HTR-8/SVneo (cell line): ENCODE data around the gene STEEP1.

Experiments
- DNase-seq: peaks from one replicate; pipeline ENCODE4 v3.0.0; 2011; ENCODE audit warnings: low spot score, mixed read lengths; ENCODE audit not compliant: insufficient read length
- FAIRE-seq: peaks from 2 replicates; lab custom pipeline; 2011; peaks lifted over from hg19 to GRCh38; lab: Jason Lieb, UNC

Gene STEEP1

DNA sequence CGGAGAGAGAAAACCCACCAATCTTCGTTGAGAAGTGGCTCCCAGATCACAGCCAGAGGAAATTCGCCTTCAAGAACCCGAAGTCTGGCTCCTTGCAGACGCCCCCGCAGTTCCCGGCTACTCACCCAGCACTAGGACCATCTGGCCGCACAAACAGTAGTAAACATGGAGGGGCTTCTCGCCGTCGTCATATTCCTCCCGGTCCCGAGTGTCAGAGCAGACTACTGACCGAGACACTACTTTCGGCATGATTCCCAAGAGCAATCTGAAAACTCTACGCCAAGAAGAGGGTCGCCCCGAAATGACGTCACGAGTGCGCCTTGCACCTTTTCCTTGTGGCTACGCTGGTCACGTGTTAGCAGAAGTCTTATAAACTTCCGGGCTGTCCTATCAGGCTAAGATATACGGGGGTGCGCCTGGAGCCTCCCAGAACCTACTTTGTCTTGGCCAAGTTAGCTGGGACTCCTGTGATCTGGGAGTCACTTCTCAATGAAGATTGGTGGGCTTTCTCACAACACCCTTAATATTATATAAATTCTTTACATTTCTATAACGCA lies at the start of gene STEEP1:
Gene STEEP1, minus strand, starts transcription at position 303 of the 557 bp plus-strand sequence. Its CDS starts 54 bp downstream, at position 249.
- peak; percentile 75 for DNase-seq

DNA sequence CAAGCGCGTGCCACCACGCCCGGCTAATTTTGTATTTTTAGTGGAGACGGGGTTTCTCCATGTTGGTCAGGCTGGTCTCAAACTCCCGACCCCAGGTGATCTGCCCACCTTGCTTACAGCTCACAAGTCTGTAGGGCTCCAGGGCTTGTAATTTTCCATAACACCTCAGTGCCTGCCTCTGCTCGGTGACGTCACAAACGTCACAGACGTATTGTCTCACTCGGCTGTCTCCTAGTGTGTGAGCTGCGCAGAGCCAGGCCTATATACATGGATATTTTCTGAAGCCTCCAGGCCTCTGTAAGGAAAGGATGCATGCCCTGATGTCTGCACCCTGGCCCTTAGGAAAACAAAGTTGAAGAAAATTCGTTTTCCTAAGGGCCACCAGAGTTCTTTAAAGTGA lies 49.6 kb upstream of the STEEP1 start:
- no peak for FAIRE-seq
- DNase-seq: no peak

More for the DNA sequence above, at the start of gene STEEP1:
- peak; percentile 80 for FAIRE-seq

DNA sequence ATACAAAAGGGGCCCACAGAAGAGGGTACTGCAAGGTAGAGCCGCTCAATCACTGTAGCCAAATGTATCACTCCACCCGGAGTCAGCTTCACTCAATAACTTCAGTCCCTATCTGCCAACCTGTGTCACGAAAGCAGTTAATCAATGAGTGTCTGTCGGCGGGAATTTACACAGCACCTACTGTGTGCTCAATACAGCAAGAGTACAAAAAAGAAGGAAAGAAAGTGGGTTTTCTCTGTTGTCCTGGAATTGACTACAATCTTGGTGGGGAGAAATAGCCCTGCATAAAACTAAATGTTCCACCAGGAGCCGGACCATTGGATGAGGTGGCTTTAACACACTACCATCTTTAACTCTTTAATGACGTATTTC lies 41.8 kb upstream of the STEEP1 start:
- DNase-seq: no peak
- no peak for FAIRE-seq

DNA sequence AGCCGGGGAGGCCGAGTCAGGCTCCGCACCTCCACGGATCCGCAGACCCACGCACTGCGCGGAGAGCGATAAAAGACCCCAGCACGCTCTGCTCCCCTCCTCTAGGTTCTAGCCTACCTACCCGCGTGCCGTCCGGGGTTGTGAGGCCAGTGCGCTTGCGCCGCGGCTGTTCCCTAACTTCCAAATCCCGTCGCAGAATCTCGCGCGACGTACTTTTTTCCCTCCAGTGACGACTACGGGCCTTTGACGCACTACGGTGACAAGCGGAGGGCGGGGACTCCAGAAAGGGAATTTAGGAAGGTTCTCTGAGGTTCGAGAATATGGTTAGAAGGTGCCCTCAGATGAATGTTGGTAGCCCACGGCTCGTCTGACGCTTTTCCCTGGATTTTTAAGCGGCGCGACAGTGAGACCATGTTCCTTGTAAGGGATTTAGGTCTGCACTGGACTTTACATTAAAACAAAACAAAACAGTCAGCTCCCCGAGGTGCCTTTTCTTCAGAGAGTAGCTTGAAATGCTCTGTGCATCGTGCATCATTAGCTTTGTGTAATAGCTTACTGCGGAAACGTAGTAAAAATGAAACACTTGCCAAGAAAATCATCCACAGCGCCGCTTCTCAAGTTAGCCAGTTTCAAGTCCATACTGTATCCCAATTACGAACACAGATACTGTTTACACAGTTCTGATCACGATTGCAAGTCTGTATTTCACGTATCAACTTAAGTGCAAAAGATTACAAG lies 41.2 kb upstream of the STEEP1 start, which contains the start of gene NKRF:
Gene NKRF, minus strand, starts transcription at position 145 of the 738 bp plus-strand sequence.
- peak; percentile 60 for DNase-seq
- FAIRE-seq: no peak

DNA sequence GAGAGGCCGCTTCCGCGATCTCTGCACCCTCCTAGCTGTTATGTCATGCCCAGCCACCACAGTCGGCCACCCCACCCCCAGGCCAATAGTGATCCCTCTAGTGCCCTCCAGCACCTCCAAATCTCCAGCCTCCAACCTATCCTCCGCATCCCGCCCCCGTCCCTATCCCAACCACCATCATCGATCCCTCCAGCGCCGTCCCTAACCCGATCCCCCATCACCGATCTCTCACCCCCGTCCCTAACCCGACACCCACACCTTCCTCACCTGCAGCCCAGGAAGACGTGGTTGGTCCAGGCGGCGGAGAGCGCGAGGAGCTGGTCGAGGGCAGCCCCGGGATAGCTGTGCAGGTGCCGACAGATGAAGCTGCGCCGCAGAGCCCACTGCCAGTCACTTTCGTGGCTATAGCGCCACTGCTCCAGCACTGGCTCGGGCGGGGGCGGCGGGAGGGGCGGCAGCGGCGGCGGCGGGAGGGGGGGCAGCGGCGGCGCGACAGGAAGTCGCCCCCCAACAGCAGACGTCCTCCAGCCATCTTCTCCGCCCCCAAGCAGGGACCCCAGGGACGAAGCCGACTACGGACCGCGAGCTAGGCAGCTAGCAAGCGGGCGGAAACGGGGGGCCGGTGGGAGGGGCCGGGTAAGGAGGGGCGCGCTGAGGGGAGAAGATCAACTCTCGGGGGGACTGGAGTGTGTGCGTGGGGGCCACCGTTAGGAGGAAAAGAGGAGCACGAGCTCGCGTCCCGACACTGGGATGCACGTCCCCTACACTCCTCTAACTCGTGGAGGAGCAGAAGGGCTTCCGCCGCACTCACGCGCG lies 40.5 kb upstream of the STEEP1 start:
- DNase-seq: no peak
- no peak for FAIRE-seq

DNA sequence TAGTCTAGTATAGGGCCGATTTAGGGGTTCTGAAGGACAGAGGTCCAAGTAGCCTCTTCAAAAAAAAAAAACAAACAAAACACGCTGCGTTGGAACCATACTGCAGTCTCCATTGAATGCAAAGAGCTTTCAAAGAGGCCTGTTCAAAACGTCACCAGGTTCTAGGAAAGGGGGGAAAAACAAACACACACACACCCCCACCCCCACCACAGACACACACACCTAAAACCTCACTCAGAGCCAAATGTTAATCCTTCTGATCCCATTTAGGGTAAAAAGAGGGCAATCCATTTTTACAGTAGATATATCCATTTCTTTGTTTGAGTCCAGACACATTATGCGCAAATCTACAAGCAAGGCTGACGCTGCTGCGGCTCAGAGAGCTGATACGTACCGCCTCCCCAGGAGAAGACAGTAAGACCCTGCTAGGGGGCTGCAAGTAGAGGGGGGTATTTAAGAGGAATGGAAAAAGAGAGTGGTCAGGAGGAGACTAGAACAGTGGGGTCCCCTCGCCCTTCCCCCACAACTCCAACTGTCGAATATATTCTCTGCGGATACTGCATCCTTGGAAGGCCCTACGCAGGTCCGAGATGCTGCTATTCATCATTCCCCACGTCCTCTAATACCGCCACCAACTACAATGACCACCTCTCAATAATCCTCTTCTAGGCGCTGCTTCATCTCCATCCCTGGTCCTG lies 39.7 kb upstream of the STEEP1 start:
- DNase-seq: no peak
- FAIRE-seq: no peak

DNA sequence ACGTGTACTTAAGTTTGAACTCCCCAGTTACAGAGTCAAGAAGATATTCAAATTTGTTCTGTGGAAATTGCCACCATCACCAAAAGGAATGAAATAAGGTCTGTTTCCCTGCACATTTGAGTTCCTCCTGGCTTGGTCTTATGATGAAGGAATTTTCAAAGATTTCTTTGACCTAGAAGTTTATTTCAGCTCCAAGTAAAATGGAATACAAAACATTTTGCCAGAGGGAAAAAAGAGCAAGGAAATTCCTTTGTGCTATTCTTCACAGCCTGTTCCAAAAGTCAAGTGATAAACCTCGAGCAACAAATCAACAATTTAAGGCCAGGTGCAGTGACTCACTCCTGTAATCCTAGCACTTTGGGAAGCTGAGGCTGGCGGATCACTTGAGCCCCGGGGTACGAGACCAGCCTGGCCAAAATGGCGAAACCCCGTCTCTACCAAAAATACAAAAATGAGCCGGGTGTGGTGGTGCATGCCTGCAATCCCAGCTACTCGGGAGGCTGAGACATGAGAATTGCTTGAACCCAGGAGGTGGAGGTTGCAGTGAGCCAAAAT lies 37.6 kb upstream of the STEEP1 start:
- DNase-seq (no peak), FAIRE-seq (no peak)

DNA sequence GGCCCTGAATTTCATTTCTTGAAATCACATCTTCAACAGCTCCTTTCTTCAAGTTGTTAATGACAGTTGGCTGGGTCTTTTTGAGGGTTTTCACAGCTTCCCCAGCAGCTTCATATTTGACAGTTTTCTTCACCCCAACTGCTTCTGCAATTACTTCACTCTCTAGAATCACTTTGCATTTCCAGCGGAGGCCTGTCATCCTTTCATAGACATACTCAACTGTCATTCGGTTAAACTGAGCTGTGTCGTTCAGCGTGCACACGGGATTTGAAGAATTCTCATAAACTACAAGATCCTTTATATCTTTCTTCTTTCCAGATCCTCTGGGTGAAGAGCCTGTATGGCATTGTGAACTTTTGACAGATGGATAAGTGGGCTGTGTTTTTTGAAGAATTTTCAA lies 24.6 kb upstream of the STEEP1 start:
- DNase-seq (no peak), FAIRE-seq (no peak)

DNA sequence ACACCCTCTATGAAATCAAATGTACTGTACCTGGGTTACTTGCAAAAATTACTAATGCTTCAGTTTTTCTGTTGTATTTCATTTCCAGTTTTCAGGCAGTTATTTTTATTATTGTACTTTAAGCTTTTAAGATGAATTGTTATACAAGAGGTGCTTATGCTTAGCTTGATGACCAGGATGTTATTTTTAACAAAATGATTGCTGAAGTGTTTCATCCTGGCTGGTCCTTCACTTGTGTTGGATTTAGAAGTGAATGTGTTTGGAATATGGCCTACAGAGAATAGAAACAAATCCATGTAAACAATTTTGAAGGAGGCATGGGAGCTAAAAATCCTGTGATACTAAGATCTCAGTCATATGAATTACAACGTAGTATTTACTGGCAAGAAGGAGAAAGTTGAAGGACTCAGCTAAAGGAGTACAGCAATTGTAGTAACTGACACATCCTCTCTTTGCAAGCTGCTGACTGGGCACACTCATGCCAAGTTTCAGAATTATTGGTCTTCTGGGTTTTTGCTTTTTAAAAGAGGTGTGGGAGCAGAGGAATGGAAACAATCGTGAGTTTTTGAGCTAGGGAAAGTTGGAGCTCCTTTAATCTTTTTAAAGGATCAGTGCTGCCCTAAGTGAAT lies 18.3 kb upstream of the STEEP1 start:
- no peak for FAIRE-seq

DNA sequence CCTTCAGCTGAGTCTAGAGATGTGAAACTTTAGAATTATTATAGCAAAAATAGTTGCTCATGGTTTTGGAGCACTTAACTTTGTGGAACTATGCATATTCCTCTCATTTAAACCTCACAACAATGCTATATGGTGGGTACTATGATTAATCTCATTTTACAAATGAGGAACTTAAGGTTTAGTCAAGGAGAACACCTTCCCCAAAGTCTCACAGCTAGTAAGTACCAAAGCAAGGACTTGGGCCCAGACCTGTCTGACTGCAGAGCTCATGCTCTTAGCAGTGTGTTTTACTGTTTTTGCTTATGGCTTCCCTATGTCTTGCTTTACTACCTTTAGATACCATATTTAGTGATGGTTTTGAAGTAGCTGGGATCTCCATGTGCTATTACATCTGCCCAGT lies 14.2 kb upstream of the STEEP1 start:
- DNase-seq: no peak
- no peak for FAIRE-seq

More for the DNA sequence above, 18.3 kb upstream of the STEEP1 start:
- no peak for DNase-seq

DNA sequence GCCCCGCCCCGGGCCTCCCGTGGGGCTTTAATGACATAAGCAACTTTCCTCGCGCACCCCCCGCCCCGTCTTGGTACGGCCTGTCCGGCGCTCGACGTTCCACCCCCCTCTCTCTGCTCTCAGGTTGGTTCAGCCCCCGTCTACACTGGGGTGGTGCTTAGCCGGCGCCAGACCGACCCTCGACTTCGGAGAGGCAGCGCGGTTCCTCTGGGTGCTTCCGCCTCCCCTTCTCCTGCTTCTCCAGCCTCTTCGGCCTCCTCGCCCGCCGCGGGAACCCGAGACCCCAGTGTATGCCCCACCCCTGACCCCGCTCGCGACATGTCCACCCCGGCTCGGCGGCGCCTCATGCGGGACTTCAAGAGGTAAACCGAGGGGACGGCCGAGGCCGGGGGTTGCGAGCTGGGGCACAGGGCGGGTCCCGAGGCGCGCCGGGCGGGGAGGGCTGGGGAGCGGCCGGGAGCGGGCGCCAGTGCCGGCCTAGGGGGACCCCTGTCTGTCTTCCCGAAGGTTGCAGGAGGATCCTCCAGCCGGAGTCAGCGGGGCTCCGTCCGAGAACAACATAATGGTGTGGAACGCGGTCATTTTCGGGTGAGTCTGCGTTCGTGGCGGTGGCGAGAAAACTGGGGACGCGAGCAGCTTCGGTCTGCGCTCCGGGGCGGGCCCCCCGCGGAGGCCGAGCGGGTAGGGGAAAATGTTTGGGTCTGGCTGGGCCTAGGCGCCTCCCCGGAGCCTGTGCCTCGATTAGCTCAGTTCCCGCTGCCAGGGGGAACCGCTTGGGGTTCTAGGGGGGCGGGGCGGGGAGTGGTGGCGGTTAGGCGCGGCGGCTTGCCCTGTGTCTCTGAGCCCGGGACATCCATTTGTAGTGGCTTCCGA lies 9.4 kb upstream of the STEEP1 start, which contains the start of gene UBE2A:
Gene UBE2A, plus strand, starts transcription at position 170 of the 873 bp plus-strand sequence. Its CDS starts 149 bp downstream, at position 319.
- FAIRE-seq (peak; percentile 57), DNase-seq (peak; percentile 74)

DNA sequence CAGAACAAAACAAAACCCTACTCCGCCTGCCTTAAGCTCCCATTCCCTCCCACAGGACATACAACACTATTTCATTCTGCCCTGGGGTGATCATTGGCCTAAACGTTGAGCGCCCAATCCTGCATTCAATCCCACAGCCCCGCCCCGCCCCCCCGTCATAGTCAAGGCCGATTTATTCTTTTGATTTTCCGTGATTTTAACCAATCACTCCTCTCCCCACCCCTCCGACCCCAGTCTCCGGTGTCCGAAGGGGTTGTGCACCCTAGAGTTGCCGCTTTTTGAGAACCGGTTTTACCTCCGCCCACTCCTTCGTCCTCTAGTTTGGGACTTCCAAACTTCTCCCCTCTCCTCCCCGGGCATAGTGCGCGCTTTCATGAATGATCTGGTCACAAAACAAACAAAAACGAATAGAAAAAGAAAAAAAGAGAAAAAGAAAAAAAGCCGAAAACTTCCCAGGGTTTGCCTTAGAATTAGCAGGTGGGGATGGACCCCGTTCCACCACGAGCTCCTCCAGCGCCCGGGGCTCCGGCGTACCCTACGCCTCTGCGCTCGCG lies 8.7 kb upstream of the STEEP1 start:
- FAIRE-seq (no peak), DNase-seq (peak; percentile 21)

DNA sequence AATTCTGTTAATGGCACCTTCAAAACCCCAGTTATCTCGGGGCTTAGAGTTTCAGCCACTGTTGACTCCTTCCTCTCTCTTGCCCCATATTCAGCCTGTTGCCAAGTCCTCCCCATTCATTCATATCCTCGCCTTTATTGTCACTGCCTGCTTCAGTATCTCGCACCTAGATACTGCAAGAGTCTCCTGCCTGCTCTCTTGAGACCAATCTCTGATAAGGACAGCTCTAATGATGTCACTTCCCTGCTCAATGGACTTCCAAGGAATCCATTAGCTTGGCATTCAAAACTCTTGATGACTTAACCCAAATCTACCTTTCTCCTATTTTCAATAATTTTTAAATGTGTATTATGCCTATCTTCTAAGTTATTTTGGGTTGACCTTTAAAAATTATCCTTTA lies 8.0 kb upstream of the STEEP1 start:
- FAIRE-seq (no peak), DNase-seq (no peak)

DNA sequence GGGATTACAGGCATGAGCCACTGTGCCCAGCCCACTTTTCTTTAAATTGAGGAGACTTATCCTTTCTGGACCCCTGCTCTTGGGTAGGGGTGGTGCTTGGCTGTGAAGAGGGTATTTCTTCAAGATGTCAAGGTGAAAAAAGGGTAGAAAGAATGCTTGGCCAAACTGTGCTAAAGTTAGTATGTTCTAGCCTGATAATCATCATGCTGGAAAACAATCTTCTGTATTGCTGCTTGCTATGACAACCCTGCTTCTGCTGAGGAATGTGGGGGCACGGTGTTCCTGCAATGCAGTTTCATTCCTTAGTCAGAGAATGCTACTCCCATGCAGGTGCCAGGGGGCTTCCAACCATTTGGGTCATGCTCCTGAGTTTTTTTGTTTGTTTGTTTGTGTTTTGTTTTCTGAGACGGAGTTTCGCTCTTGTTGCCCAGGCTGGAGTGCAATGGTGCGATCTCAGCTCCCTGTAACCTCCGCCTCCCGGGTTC lies 5.2 kb upstream of the STEEP1 start:
- no peak for FAIRE-seq
- DNase-seq: no peak

DNA sequence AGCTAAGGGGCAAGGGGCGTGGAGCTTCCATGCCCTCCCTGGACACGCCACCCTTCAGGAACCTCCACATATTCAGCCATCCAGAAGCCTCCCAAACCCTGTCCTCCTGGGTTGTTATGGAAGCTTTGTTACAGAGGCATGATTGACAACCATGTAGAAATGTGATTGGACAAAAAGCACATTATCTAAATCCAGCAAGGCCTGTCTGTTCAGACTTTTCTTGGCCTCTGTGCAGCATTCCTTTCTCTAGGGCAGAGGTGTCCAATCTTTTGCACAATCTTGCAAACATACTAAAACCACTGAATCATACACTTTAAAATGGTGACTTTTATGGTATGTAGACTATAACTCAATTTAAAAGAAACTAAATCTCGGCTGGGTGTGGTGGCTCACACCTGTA lies 12.7 kb downstream of the STEEP1 start:
- DNase-seq (no peak), FAIRE-seq (no peak)

DNA sequence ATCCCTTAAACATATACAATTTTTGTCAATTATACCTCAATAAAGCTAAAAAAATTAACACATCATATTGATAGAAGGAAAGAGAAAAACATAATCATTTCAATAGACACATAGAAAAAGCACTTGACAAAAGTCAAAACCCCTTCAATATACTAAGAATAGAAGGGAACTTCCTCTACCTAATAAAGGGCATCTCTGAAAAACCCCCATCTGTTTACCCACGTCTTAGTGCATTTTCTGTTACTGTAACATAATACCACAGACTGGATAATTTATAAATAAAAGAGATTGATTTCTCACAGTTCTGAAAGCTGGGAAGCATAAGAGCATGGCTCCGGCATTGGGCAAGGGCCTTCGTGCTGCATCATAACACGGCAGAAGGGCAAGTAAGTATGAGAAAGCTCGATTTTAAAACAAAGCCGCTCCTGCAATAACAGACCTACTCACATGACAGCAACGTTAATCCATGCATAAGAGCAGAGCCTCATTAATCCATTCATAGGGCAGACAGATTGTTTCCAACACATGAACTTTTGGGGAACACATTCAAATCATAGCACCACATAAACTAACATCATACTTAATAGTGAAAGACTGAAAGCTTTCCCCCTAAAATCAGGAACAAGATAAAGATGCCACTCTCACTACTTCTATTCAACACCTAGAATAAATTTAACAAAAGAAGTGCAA lies 15.7 kb downstream of the STEEP1 start:
- no peak for FAIRE-seq
- no peak for DNase-seq

DNA sequence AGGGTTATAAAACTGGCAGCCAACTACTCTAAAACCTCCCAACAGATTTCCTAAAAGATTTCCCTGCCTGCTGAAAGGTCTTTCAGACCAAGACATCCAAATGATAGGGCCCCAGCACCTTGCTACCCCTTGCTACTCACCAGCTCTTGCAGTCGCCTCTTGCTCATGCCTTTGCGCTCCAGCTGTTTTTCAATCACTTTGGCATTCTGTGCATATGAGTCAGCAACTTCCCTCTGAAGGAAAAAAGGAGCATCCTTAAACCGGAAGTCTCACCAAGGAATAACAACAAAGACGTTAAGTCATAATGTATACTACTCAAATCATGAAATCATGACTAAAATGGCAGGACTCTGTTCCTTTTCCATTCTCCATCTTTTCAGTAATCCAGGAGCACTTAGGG lies 24.0 kb downstream of the STEEP1 start:
- FAIRE-seq: peak; percentile 69

DNA sequence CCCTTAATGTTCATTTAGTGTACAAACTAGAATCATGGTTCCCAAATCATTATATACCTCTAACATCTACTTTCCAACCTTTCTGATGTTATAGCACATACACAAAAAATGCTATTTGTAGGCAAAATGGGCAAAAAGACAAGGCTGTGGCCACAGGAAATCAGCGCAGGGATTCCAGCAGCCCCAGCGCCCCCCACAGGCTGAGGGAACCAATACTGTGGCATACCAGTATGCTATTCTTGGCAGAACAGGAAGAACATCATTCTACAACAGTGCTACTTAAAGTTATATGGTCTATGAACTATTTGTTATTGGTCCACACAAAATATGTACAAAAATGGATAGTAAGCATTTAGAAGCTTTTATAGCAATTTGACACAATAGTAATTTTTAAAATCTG lies 25.3 kb downstream of the STEEP1 start:
- DNase-seq (no peak), FAIRE-seq (no peak)

More for the DNA sequence above, 24.0 kb downstream of the STEEP1 start:
- DNase-seq: peak; percentile 44
